Mammary epithelial cell (primary cell): ENCODE results near the gene CACNA1G.

Source experiments
- EZH2 ChIP-seq: IDR thresholded peaks from 2 replicates; pipeline ENCODE4 v1.6.1; 2012; ENCODE audit warnings: low read length, inconsistent platforms, borderline replicate concordance
- TF ChIP-seq, protein P1 (sequence below), 2 donors: IDR thresholded peaks in 1 of 2; conservative IDR thresholded peaks in 1 of 2; 2 replicates each; pipeline ENCODE4 v1.5.1; 2011 to 2012; ENCODE audit warnings: inconsistent platforms in 2 of 2, low read length in 2 of 2, mild to moderate bottlenecking in 2 of 2, control low read depth in 1 of 2, low read depth in 1 of 2; ENCODE audit not compliant: insufficient read depth in 1 of 2; ENCODE audit errors: extremely low read depth in 1 of 2

DNA sequence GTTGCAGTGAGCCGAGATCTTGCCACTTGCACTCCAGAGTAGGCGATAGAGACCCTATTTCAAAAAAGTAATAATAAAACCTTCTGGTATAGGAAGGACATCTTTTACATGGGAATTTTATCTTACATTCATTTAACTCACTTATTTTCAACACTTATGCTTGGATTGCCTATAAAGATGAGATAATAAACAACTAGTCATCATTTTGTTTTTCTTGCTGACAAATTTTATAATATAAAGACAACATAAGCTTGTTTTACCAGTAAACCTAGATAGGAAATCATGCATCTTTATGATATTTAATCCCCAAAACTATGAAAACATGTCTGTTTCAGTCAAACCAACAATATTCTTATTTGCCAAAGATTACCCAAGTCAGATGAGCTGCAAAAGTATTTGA is 91.1 kb downstream of the CACNA1G start:
- TF ChIP-seq, protein P1, sequence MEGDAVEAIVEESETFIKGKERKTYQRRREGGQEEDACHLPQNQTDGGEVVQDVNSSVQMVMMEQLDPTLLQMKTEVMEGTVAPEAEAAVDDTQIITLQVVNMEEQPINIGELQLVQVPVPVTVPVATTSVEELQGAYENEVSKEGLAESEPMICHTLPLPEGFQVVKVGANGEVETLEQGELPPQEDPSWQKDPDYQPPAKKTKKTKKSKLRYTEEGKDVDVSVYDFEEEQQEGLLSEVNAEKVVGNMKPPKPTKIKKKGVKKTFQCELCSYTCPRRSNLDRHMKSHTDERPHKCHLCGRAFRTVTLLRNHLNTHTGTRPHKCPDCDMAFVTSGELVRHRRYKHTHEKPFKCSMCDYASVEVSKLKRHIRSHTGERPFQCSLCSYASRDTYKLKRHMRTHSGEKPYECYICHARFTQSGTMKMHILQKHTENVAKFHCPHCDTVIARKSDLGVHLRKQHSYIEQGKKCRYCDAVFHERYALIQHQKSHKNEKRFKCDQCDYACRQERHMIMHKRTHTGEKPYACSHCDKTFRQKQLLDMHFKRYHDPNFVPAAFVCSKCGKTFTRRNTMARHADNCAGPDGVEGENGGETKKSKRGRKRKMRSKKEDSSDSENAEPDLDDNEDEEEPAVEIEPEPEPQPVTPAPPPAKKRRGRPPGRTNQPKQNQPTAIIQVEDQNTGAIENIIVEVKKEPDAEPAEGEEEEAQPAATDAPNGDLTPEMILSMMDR (conservative IDR thresholded peaks at IDR 0.05 in 1 of 2, IDR thresholded peaks at IDR 0.05 in 1 of 2; ENCODE audit: extremely low read depth in 1 of 2, insufficient read depth in 1 of 2, low read depth in 1 of 2, low read length in 2 of 2) = no peak
- no peak for TF ChIP-seq EZH2
